Spleen (tissue), 7 donors: ENCODE measurements around the gene ERGIC1.

Source experiments
- POLR2A ChIP-seq, 3 donors: fragments of 450-650 bp; IDR thresholded peaks; one replicate each; pipeline ENCODE4 v1.5.1; 2017; ENCODE audit warnings: antibody characterized with exemption in 3 of 3, mild to moderate bottlenecking in 1 of 3
- POLR2AphosphoS5 ChIP-seq, 3 donors: sonication (generic); formaldehyde crosslinking; IDR thresholded peaks; one replicate each; pipeline ENCODE4 v1.5.1; 2017; ENCODE audit warnings: antibody characterized with exemption in 3 of 3
- TF ChIP-seq, protein P1 (sequence below), 11 experiments: fragments of 200-600 bp in 7 of 11; fragments of 450-650 bp in 4 of 11; sonication (generic) in 4 of 11; IDR thresholded peaks in 8 of 11; conservative IDR thresholded peaks in 3 of 11; 1 replicate in 7 of 11; 2 replicates in 4 of 11; pipeline versions ENCODE4 v1.4.0 to v1.8.0; 2016 to 2021; ENCODE audit warnings: antibody characterized with exemption in 11 of 11, inconsistent platforms in 4 of 11, mild to moderate bottlenecking in 1 of 11
- donor health status: DM: no; HTN: no; CAD: no; lungs with moderate emphysema.
- donor health status: DM: no; HTN: no; CAD: no.
- donor health status: DM: no; HTN: no; CAD: no.

DNA sequence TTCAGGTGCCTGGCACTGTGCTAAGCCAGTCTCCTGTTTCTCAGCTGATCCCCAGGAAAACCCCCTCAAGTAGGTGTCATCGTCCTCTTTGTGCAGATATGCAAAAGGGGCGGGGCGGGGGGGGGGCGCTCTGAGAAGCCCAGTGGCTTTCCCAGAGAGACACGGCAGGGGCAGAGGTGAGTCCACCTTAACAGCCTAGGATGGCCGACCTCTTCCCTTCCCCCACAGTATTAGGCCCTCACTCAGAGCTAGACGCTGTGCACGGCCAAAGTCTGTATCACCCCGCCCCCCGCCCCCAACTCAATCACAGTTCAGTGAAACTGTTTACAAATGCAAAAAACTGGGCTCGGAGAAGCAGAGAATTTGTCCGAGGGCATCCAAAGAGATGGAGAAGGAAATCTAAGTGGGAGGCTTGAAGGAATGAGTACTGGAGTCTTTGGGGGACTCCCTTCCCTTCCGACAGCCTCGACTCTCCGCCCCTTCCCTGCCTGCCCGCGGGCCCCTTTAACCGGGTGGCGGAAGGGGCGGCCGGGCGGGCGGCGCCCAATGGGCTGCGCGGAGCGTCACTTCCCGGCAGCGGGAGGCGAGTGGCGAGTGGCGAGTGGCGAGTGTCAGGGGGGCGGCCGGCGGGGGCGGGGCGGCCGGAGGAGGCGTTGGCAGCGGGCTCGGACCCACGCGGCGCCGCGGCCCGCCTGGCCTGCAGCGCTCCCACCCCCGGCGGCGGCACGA lies at the start of gene ERGIC1:
- TF ChIP-seq, protein P1, sequence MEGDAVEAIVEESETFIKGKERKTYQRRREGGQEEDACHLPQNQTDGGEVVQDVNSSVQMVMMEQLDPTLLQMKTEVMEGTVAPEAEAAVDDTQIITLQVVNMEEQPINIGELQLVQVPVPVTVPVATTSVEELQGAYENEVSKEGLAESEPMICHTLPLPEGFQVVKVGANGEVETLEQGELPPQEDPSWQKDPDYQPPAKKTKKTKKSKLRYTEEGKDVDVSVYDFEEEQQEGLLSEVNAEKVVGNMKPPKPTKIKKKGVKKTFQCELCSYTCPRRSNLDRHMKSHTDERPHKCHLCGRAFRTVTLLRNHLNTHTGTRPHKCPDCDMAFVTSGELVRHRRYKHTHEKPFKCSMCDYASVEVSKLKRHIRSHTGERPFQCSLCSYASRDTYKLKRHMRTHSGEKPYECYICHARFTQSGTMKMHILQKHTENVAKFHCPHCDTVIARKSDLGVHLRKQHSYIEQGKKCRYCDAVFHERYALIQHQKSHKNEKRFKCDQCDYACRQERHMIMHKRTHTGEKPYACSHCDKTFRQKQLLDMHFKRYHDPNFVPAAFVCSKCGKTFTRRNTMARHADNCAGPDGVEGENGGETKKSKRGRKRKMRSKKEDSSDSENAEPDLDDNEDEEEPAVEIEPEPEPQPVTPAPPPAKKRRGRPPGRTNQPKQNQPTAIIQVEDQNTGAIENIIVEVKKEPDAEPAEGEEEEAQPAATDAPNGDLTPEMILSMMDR (IDR thresholded peaks at IDR 0.05 in 8 of 11, conservative IDR thresholded peaks at IDR 0.05 in 3 of 11): no peak
- TF ChIP-seq POLR2AphosphoS5 (IDR thresholded peaks at IDR 0.05): peak; percentile 92 to 95 (median 93)
- TF ChIP-seq POLR2A (IDR thresholded peaks at IDR 0.05): peak; percentile 21 to 60 (median 56)
